H1 (cell line): Measurements from ENCODE around the gene PNCK. TPM values are rescaled to one million over a fixed set of nuclear protein-coding genes. Genes with fewer than 3 reads are reported as not detected.

Source experiments
- CTCF ChIA-PET: fragments of 300-600 bp; sonication (Branson Sonifier 250); formaldehyde crosslinking; loops from one replicate; lab custom pipeline; 2021; ENCODE audit not compliant: partially characterized antibody; lab: Charles Lee
- POLR2A ChIA-PET: fragments of 300-600 bp; sonication (Branson Sonifier 250); formaldehyde crosslinking; loops from one replicate; lab custom pipeline; 2021; ENCODE audit warnings: inconsistent platforms; ENCODE audit not compliant: partially characterized antibody; lab: Charles Lee
- DNase-seq, 2 experiments: peaks; one replicate each; pipeline versions ENCODE4 v3.0.0 to v3.0.0-alpha.2; 2010 to 2022; ENCODE audit warnings: low spot score in 2 of 2, low read depth in 1 of 2, mixed read lengths in 1 of 2
- FAIRE-seq: peaks from 2 replicates; lab custom pipeline; 2011; peaks lifted over from hg19 to GRCh38; lab: Jason Lieb, UNC
- H2AFZ ChIP-seq: 2 replicates; pipeline ENCODE4 v1.8.1; 2012; ENCODE audit warnings: low read length, inconsistent platforms
- H2AK5ac ChIP-seq: 2 replicates; pipeline ENCODE4 v1.6.1; 2013; ENCODE audit warnings: low read depth, low read length
- H2BK120ac ChIP-seq: replicated peaks from 2 replicates; pipeline ENCODE3; 2013; ENCODE audit warnings: low read depth, low read length, inconsistent platforms
- H2BK12ac ChIP-seq: 2 replicates; pipeline ENCODE4 v1.6.1; 2013; ENCODE audit warnings: low read depth, low read length
- H2BK15ac ChIP-seq: 2 replicates; pipeline ENCODE4 v1.6.1; 2013; ENCODE audit warnings: low read length
- H2BK20ac ChIP-seq: 2 replicates; pipeline ENCODE4 v1.6.1; 2013; ENCODE audit warnings: low read length
- H2BK5ac ChIP-seq: 2 replicates; pipeline ENCODE4 v1.6.1; 2013; ENCODE audit warnings: low read depth, low read length
- H3K14ac ChIP-seq: 2 replicates; pipeline ENCODE4 v1.6.1; 2013; ENCODE audit warnings: inconsistent platforms; ENCODE audit not compliant: insufficient read length
- H3K18ac ChIP-seq: 2 replicates; pipeline ENCODE4 v1.6.1; 2013; ENCODE audit warnings: low read length; ENCODE audit errors: extremely low read depth
- H3K23ac ChIP-seq: 2 replicates; pipeline ENCODE4 v1.6.1; 2013; ENCODE audit warnings: inconsistent platforms; ENCODE audit not compliant: insufficient read length
- H3K23me2 ChIP-seq: 2 replicates; pipeline ENCODE4 v1.6.1; 2013; ENCODE audit warnings: low read depth, low read length
- H3K27ac ChIP-seq: 2 replicates; pipeline ENCODE4 v1.6.1; 2011; ENCODE audit warnings: low read depth, low read length, inconsistent platforms
- H3K27me3 ChIP-seq, 4 experiments: replicated peaks in 1 of 4; 1 replicate in 1 of 4; 2 replicates in 3 of 4; pipeline versions ENCODE4 v1.6.1 to v1.8.1; 2011 to 2013; ENCODE audit warnings: low read length in 3 of 4, mild to moderate bottlenecking in 3 of 4, inconsistent platforms in 2 of 4, mixed read lengths in 2 of 4, moderate library complexity in 1 of 4; ENCODE audit not compliant: control insufficient read depth in 3 of 4, insufficient read depth in 3 of 4; ENCODE audit errors: extremely low read depth in 1 of 4
- H3K36me3 ChIP-seq, 4 experiments: 2 replicates each; pipeline versions ENCODE4 v1.6.1 to v1.8.1; 2011 to 2013; ENCODE audit warnings: mild to moderate bottlenecking in 4 of 4, low read length in 3 of 4, moderate library complexity in 2 of 4, control low read depth in 1 of 4, inconsistent platforms in 1 of 4; ENCODE audit not compliant: insufficient read depth in 4 of 4, control insufficient read depth in 2 of 4
- H3K4ac ChIP-seq: replicated peaks from 2 replicates; pipeline ENCODE3; 2013; ENCODE audit warnings: low read length, low read depth, mixed read lengths, inconsistent platforms; ENCODE audit not compliant: insufficient read length
- H3K4me1 ChIP-seq, 4 experiments: replicated peaks in 1 of 4; 1 replicate in 1 of 4; 2 replicates in 3 of 4; pipeline versions ENCODE4 v1.6.1 to v1.8.1; 2011 to 2013; ENCODE audit warnings: low read length in 3 of 4, inconsistent platforms in 2 of 4, mixed read lengths in 1 of 4; ENCODE audit not compliant: insufficient read depth in 4 of 4, control insufficient read depth in 3 of 4
- H3K4me2 ChIP-seq, 2 experiments: 2 replicates each; pipeline versions ENCODE4 v1.6.1 to v1.8.1; 2011 to 2013; ENCODE audit warnings: low read depth in 2 of 2, low read length in 2 of 2, control low read depth in 1 of 2, inconsistent platforms in 1 of 2, mild to moderate bottlenecking in 1 of 2; ENCODE audit not compliant: insufficient read depth in 1 of 2
- H3K4me3 ChIP-seq, 4 experiments: fragments of 200-600, 300-600 bp in 1 of 4; sonication (generic), shearing (Covaris generic), sonication (Bioruptor Twin) in 1 of 4; 2 replicates each; pipeline versions ENCODE4 v1.5.1 to v1.8.1; 2011 to 2016; ENCODE audit warnings: low read length in 4 of 4, low read depth in 3 of 4, control low read depth in 2 of 4, inconsistent platforms in 2 of 4, mild to moderate bottlenecking in 2 of 4, mixed read lengths in 1 of 4, moderate library complexity in 1 of 4; ENCODE audit not compliant: insufficient read depth in 2 of 4; ENCODE audit errors: extremely low read depth in 1 of 4
- H3K56ac ChIP-seq: replicated peaks from 2 replicates; pipeline ENCODE3; 2013; ENCODE audit warnings: low read depth, mild to moderate bottlenecking, mixed read lengths, low read length, inconsistent platforms; ENCODE audit not compliant: insufficient read length
- H3K79me1 ChIP-seq: 2 replicates; pipeline ENCODE4 v1.6.1; 2013; ENCODE audit warnings: low read depth, low read length, control low read depth
- H3K79me2 ChIP-seq, 2 experiments: 2 replicates each; pipeline versions ENCODE4 v1.6.1 to v1.8.1; 2012 to 2013; ENCODE audit warnings: low read length in 2 of 2, mild to moderate bottlenecking in 2 of 2, inconsistent platforms in 1 of 2; ENCODE audit not compliant: insufficient read depth in 2 of 2, control insufficient read depth in 1 of 2
- H3K9ac ChIP-seq, 4 experiments: replicated peaks in 1 of 4; 1 replicate in 1 of 4; 2 replicates in 3 of 4; pipeline versions ENCODE4 v1.6.1 to v1.8.1; 2011 to 2013; ENCODE audit warnings: low read depth in 3 of 4, low read length in 3 of 4, control low read depth in 2 of 4, mild to moderate bottlenecking in 2 of 4, moderate library complexity in 2 of 4, inconsistent platforms in 1 of 4; ENCODE audit errors: extremely low read depth in 1 of 4
- H3K9me3 ChIP-seq, 2 experiments: 2 replicates each; pipeline versions ENCODE4 v1.6.1 to v1.8.1; 2012 to 2013; ENCODE audit warnings: mild to moderate bottlenecking in 2 of 2, moderate library complexity in 2 of 2, control low read depth in 1 of 2, inconsistent platforms in 1 of 2, low read depth in 1 of 2, low read length in 1 of 2, mixed read lengths in 1 of 2; ENCODE audit not compliant: insufficient read depth in 2 of 2
- H4K20me1 ChIP-seq, 2 experiments: replicated peaks in 1 of 2; 2 replicates each; pipeline versions ENCODE3 to v1.8.1; 2011 to 2013; ENCODE audit warnings: inconsistent platforms in 2 of 2, low read length in 2 of 2, mild to moderate bottlenecking in 1 of 2; ENCODE audit not compliant: insufficient read depth in 2 of 2, control insufficient read depth in 1 of 2
- H4K5ac ChIP-seq: 2 replicates; pipeline ENCODE4 v1.6.1; 2013; ENCODE audit warnings: low read length, low read depth, mixed read lengths, inconsistent platforms; ENCODE audit not compliant: insufficient read length
- H4K8ac ChIP-seq: 2 replicates; pipeline ENCODE4 v1.8.0; 2013; ENCODE audit warnings: mild to moderate bottlenecking, moderate library complexity, low read length, inconsistent platforms; ENCODE audit not compliant: insufficient read depth; ENCODE audit errors: extremely low read depth
- H4K91ac ChIP-seq: replicated peaks from 2 replicates; pipeline ENCODE3; 2013; ENCODE audit warnings: low read length, mixed read lengths, inconsistent platforms; ENCODE audit not compliant: insufficient read length
- CHD1 ChIP-seq: IDR thresholded peaks from 2 replicates; pipeline ENCODE4 v1.6.1; 2012; ENCODE audit warnings: low read depth, low read length, improper control_type of control experiment
- KDM4A ChIP-seq: IDR thresholded peaks from one replicate; pipeline ENCODE4 v1.7.1; 2012; ENCODE audit warnings: low read depth, mild to moderate bottlenecking, moderate library complexity, low read length, inconsistent platforms; ENCODE audit not compliant: severe bottlenecking
- NRF1 ChIP-seq: IDR thresholded peaks from 2 replicates; pipeline ENCODE4 v1.6.1; 2011; ENCODE audit warnings: mild to moderate bottlenecking, low read depth, low read length, improper control_type of control experiment
- SP2 ChIP-seq: IDR thresholded peaks from 2 replicates; pipeline ENCODE4 v1.6.1; 2012; ENCODE audit warnings: mild to moderate bottlenecking, low read length, inconsistent platforms
- TAF1 ChIP-seq: IDR thresholded peaks from 2 replicates; pipeline ENCODE4 v1.6.1; 2011; ENCODE audit warnings: mild to moderate bottlenecking, low read depth, low read length
- WGBS, 2 experiments: shearing (Covaris generic) in 1 of 2; methylation state at CpG; one replicate each; pipeline versions ENCODE4 v1.1.6 to v1.1.7; 2013 to 2015; ENCODE audit warnings: low lambda C conversion rate in 2 of 2, mixed read lengths in 2 of 2, inconsistent platforms in 1 of 2, low coverage in 1 of 2, missing lambda C conversion rate in 1 of 2; ENCODE audit not compliant: insufficient replicate concordance in 2 of 2, insufficient coverage in 1 of 2, insufficient read length in 1 of 2; ENCODE audit errors: extremely low coverage in 1 of 2, missing lambda C conversion rate in 1 of 2; 5-methylcytosine and 5-hydroxymethylcytosine counted together
- polyA plus RNA-seq, 7 experiments: library from polyadenylated mRNA; depleted of rRNA in 3 of 7; stranded (reverse) in 5 of 7; unstranded in 2 of 7; fragments of >200 nt in 5 of 7; fragments of 200-250 nt in 2 of 7; gene quantifications; 1 replicate in 5 of 7; 2 replicates in 1 of 7; 4 replicates in 1 of 7; pipeline versions ENCODE4 v1.2.1 to v1.2.3, GENCODE V29; 2011 to 2013; ENCODE audit warnings: missing spikeins in 2 of 7, mixed read lengths in 2 of 7
- total RNA-seq: library from RNA; stranded (reverse); fragmentation: NEBNext Ultra II Directional; extraction: Animal tissue kit (Norgen Biotek cat#: 25700); gene quantifications from 2 replicates; pipeline ENCODE4 v1.2.1, GENCODE V29; 2021

The PNCK gene
- total and polyA plus RNA-seq, 2 of the 8 experiments (the other 6 are each of a cell fraction or from before 2014, with no cell fraction given): 6.2 to 6.3 TPM

- Histone ChIP-seq H2BK12ac (no peak overlapping the region), H3K23ac (no peak overlapping the region), H4K5ac (no peak overlapping the region), H3K36me3 (peaks cover 0 to 35% (median 12%) of the 10 kb centered on the region in 4 experiments; a peak in 6 of 8 replicates), H3K4me3 (no peak overlapping the region), H2AFZ (no peak overlapping the region), H2BK20ac (no peak overlapping the region), H3K79me1 (no peaks in the 10 kb centered on the region), H3K18ac (no peak overlapping the region), H3K27ac (no peak overlapping the region), H3K9ac (no peak overlapping the region), H3K4me1 (no peaks in the 10 kb centered on the region; a peak in 1 of 7 replicates), H4K8ac (no peak overlapping the region), H3K23me2 (no peaks in the 10 kb centered on the region), H3K14ac (no peak overlapping the region), H4K20me1 (peaks cover 0 to 2% of the 10 kb centered on the region in 2 experiments), H2AK5ac (no peak overlapping the region), H3K56ac (no peak overlapping the region), H4K91ac (no peak overlapping the region), H3K9me3 (no peaks in the 10 kb centered on the region), H3K4me2 (no peak overlapping the region), H2BK15ac (no peak overlapping the region), H2BK5ac (no peak overlapping the region), H3K79me2 (no peaks in the 10 kb centered on the region), H3K27me3 (no peaks in the 10 kb centered on the region), H2BK120ac (no peak overlapping the region), H3K4ac (no peak overlapping the region)
- TF ChIP-seq CHD1 (no peak), TAF1 (no peak), KDM4A (no peak), SP2 (no peak), NRF1 (no peak)
- POLR2A ChIA-PET: interaction anchor here (0.8 to 1.9 kb wide), 5 partner anchors 8 to 127 kb away, joined by 3 to 6 read pairs (median 3); no protein-coding TSS in a partner anchor
- FAIRE-seq (no peak), DNase-seq (no peak)
- WGBS, 2 experiments: 82% methylated on average over 7 of the region's 15 CpGs; no CpG with 5 or more reads in 1 of the 2 experiments
- CTCF ChIA-PET: interaction anchor here (1.1 to 2.3 kb wide), 3 partner anchors 9 to 11 kb away, joined by 3 to 10 read pairs (median 3); partner anchors contain the start of gene SLC6A8
Observed at GRCh38 chrX:153696100-153696499, 22.5 kb upstream of the PNCK start.
